NK-92 (cell line): Measurements from ENCODE around the gene SOX5.
"Not testable (repeated sequence)": the region's sequence is repeated elsewhere in the genome, so short reads cannot be mapped to it uniquely, and the experiment has no call there.

ENCODE experiments used
- DNase-seq: peaks from one replicate; lab custom pipeline; 2025; ENCODE audit not compliant: unreplicated experiment; lab: John Stamatoyannopoulos, UW

The SOX5 gene

GRCh38 chr12:23504641-23505399 is 444.6 kb downstream of the SOX5 start:
- no peak for DNase-seq

- no peak for DNase-seq
Measured at GRCh38 chr12:23504043-23504442, 445.4 kb downstream of the SOX5 start.

- DNase-seq = no peak
Measured at GRCh38 chr12:23503544-23503943, 445.9 kb downstream of the SOX5 start.

GRCh38 chr12:23502259-23502658 is 447.2 kb downstream of the SOX5 start:
- DNase-seq = no peak

GRCh38 chr12:23495472-23495871 is 454.0 kb downstream of the SOX5 start:
- DNase-seq = no peak

GRCh38 chr12:23493672-23494071 is 455.8 kb downstream of the SOX5 start:
- DNase-seq = no peak

- DNase-seq = not testable (repeated sequence)
Measured at GRCh38 chr12:23491029-23491428, 458.4 kb downstream of the SOX5 start.

- DNase-seq = no peak
Measured at GRCh38 chr12:23488130-23488529, 461.3 kb downstream of the SOX5 start.

GRCh38 chr12:23484238-23484637 is 465.2 kb downstream of the SOX5 start:
- DNase-seq = no peak

- DNase-seq = no peak
Measured at GRCh38 chr12:23482571-23482970, 466.9 kb downstream of the SOX5 start.
